Common myeloid progenitor, CD34-positive (primary cell): Measurements from ENCODE around the gene CNOT3.

Experiments
- CTCF ChIA-PET: fragments of 350-600 bp; sonication (Branson Sonifier 250); formaldehyde crosslinking; loops from one replicate; lab custom pipeline; 2021; ENCODE audit warnings: antibody characterized with exemption; lab: Charles Lee
- POLR2A ChIA-PET: fragments of 350-600 bp; sonication (Branson Sonifier 250); formaldehyde crosslinking; loops from one replicate; lab custom pipeline; 2021; ENCODE audit warnings: antibody characterized with exemption; lab: Charles Lee
- DNase-seq, 3 donors: peaks; one replicate each; pipeline versions ENCODE4 v3.0.0 to v3.0.0-alpha.2; 2013
- H3K27ac ChIP-seq, 2 experiments: 1 replicate in 1 of 2; 2 replicates in 1 of 2; pipeline ENCODE4 v1.7.0; 2013; ENCODE audit warnings: inconsistent platforms in 2 of 2, low read length in 2 of 2, mild to moderate bottlenecking in 2 of 2, low read depth in 1 of 2, moderate library complexity in 1 of 2; ENCODE audit not compliant: severe bottlenecking in 2 of 2, insufficient read depth in 1 of 2, poor library complexity in 1 of 2
- H3K27me3 ChIP-seq, 5 experiments: replicated peaks in 2 of 5; 1 replicate in 3 of 5; 2 replicates in 2 of 5; pipeline versions ENCODE4 v1.6.1 to v1.7.0; 2013; ENCODE audit warnings: low read length in 4 of 5, mild to moderate bottlenecking in 2 of 5, moderate library complexity in 2 of 5, inconsistent platforms in 1 of 5; ENCODE audit not compliant: insufficient read depth in 5 of 5, control insufficient read depth in 4 of 5
- H3K36me3 ChIP-seq, 4 experiments: 1 replicate in 2 of 4; 2 replicates in 2 of 4; pipeline versions ENCODE4 v1.6.1 to v1.7.0; 2013; ENCODE audit warnings: low read length in 3 of 4, control low read depth in 1 of 4, mild to moderate bottlenecking in 1 of 4; ENCODE audit not compliant: control insufficient read depth in 4 of 4, insufficient read depth in 4 of 4
- H3K4me1 ChIP-seq, 4 experiments: 1 replicate in 3 of 4; 2 replicates in 1 of 4; pipeline versions ENCODE4 v1.6.1 to v1.7.1; 2013; ENCODE audit warnings: low read length in 3 of 4, mild to moderate bottlenecking in 3 of 4, control low read depth in 1 of 4, inconsistent platforms in 1 of 4, moderate library complexity in 1 of 4; ENCODE audit not compliant: control insufficient read depth in 4 of 4, insufficient read depth in 4 of 4; ENCODE audit errors: control extremely low read depth in 1 of 4
- H3K4me3 ChIP-seq, 7 experiments: 1 replicate in 4 of 7; 2 replicates in 3 of 7; pipeline versions ENCODE4 v1.5.1 to v1.7.0; 2013; ENCODE audit warnings: mild to moderate bottlenecking in 7 of 7, low read length in 6 of 7, moderate library complexity in 6 of 7, inconsistent platforms in 2 of 7, low read depth in 2 of 7, control low read depth in 1 of 7; ENCODE audit not compliant: insufficient read depth in 4 of 7, control insufficient read depth in 1 of 7; ENCODE audit errors: extremely low read depth in 1 of 7
- H3K9me3 ChIP-seq, 5 experiments: 1 replicate in 4 of 5; 2 replicates in 1 of 5; pipeline versions ENCODE4 v1.6.1 to v1.7.1; 2013; ENCODE audit warnings: low read length in 4 of 5, mild to moderate bottlenecking in 2 of 5, inconsistent platforms in 1 of 5, low read depth in 1 of 5, moderate library complexity in 1 of 5; ENCODE audit not compliant: control insufficient read depth in 4 of 5, insufficient read depth in 2 of 5; ENCODE audit errors: control extremely low read depth in 1 of 5
- WGBS: methylation state at CpG from one replicate; pipeline ENCODE4 v1.1.5; 2013; ENCODE audit not compliant: insufficient coverage; 5-methylcytosine and 5-hydroxymethylcytosine counted together

The CNOT3 gene

DNA sequence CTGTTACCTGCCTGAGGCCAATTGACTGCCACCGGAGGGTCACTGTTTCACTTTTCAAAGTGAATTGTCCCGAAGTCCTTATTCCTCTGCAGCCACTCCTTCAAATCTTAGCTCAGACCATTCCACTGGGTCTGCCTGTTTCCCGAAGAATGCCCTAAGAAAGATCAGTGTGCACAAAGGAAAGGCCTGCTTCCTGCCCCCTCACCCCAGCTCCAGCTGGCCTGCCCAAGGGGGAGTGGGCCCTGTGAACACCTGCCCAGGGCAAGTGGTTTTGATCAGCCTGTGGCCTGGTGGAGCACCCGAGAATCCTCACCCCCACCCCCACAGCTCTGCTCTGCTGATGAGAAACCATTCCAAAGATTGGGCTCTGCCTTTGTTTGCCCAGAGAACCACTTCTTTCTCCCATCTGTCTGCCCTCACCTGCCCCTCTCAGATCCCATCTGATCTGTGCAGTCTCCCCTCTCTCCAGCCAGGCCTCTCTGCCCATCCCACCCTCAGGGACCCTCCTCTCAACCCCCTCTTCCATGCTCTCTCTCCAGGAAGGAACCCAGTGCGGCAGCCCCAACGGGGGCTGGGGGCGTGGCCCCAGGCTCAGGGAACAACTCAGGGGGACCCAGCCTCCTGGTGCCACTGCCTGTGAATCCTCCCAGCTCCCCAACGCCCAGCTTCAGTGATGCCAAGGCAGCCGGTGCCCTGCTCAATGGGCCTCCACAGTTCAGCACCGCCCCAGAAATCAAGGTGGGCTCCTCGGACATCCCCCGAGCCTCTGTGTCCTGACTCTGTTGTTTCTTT, 11.7 kb downstream of the CNOT3 start:
- 96% methylated on average over 8 of the region's 12 CpGs for WGBS
- H3K4me1 ChIP-seq = no peaks in the 10 kb centered on the region
- H3K27me3 ChIP-seq = no peaks in the 10 kb centered on the region
- no peak overlapping the region for H3K4me3 ChIP-seq
- H3K27ac ChIP-seq = no peak overlapping the region
- ChIA-PET POLR2A (interaction anchor here (0.8 kb wide), 2 partner anchors 10 to 12 kb away, joined by 3 read pairs; partner anchors contain the start of gene CNOT3), CTCF (interaction anchor here (1.0 to 3.5 kb wide), 3 partner anchors 10 to 30 kb away, joined by 3 to 11 read pairs (median 3); partner anchors contain the start of gene LENG1)
- H3K36me3 ChIP-seq = peaks cover 1 to 97% (median 81%) of the 10 kb centered on the region in 4 experiments
- no peak for DNase-seq
- H3K9me3 ChIP-seq = no peaks in the 10 kb centered on the region

DNA sequence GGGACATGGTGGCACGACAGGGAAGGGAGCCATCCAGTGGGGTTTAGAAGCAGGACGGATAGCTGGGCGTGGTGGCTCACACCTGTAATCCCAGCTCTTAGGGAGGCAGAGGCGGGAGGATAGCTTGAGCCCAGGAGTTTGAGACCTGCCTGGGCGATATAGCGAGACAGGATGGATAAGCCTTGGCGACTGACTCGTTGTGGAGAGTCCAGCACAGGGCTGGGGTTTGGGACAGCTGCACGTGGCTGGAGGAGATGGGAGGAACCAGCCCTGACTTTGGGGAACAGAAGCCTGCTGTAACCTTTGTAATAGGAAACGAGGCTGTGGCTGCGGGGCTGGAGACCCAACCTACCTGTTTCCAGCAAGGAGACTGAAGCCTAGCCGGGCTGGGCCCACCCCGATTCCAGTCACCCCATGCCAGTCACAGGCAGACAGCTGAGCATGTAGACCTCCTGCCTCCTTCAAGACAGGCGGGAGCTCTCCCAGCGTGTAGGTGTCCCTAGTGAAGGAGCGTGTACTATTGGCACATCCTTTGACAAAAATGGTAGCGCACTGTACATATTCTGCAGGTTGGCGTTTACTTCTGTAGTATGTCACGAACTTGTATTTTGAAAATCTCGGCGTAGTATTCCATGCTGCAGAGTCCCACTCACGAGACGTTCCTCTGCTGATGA, 13.9 kb downstream of the CNOT3 start:
- Histone ChIP-seq H3K27me3 (no peaks in the 10 kb centered on the region), H3K9me3 (no peaks in the 10 kb centered on the region), H3K4me1 (peaks cover 0 to 8% (median 0%) of the 10 kb centered on the region in 4 experiments), H3K4me3 (no peak overlapping the region), H3K36me3 (peaks cover 0 to 97% (median 77%) of the 10 kb centered on the region in 4 experiments), H3K27ac (no peak overlapping the region)
- ChIA-PET CTCF (interaction anchor here (3.5 kb wide), 1 partner anchor 7 kb away, joined by 11 read pairs; the partner anchor contains the start of gene LENG1), POLR2A (no interaction called here)
- WGBS = 94% methylated on average over 23 of the region's 23 CpGs
- no peak for DNase-seq

DNA sequence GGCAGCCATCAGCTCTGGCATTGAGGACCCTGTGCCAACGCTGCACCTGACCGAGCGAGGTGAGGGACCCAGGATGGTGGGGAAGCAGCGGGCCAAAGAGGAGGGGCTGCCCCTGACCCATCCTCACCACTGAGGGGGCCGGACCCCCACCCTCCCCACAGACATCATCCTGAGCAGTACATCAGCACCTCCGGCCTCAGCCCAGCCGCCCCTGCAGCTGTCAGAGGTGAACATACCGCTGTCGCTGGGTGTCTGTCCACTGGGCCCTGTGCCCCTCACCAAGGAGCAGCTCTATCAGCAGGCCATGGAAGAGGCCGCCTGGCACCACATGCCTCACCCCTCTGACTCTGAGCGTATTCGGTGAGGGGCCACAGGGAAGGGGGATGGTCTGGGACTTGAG, 14.7 kb downstream of the CNOT3 start:
- Histone ChIP-seq H3K36me3 (peaks cover 2 to 97% (median 73%) of the 10 kb centered on the region in 4 experiments), H3K4me3 (no peak overlapping the region), H3K9me3 (no peaks in the 10 kb centered on the region), H3K4me1 (peaks cover 0 to 8% (median 0%) of the 10 kb centered on the region in 4 experiments), H3K27me3 (no peaks in the 10 kb centered on the region), H3K27ac (no peak overlapping the region)
- WGBS = 95% methylated on average over 8 of the region's 12 CpGs
- CTCF ChIA-PET = no interaction called here
- POLR2A ChIA-PET = no interaction called here
- no peak for DNase-seq

DNA sequence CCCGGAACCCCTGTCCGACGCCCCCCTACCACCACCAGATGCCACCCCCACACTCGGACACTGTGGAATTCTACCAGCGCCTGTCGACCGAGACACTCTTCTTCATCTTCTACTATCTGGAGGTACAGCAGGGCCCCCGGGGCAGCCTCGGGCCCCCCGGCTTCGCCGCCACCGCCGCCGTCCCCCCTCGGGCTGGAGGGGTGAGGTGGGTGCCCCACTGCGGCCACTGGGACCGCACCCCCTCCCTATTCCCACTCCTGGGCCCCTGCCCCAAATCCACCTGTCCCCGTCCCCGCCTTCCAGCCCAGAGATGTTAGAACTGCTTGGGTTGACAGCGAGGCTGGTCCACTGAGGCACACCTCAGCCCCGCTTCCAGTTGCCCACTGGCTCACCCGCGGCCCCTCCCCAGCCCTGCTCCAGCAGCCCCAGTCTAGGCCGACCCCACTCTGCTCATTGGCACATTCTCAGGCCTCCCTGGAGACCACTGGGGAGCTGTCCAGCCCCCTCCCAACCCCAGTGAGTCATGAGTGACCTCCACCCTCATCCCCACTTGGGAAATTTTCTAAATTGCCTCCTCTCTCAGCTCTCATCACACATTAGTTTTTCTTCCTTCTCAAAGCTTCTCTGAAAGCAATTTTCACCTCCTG, 15.4 kb downstream of the CNOT3 start:
- no peak overlapping the region for H3K4me3 ChIP-seq
- no peaks in the 10 kb centered on the region for H3K27me3 ChIP-seq
- DNase-seq = no peak
- H3K36me3 ChIP-seq = peaks cover 2 to 97% (median 72%) of the 10 kb centered on the region in 4 experiments
- POLR2A ChIA-PET = no interaction called here
- 97% methylated on average over 7 of the region's 25 CpGs for WGBS
- CTCF ChIA-PET = no interaction called here
- H3K4me1 ChIP-seq = peaks cover 0 to 8% (median under 1%) of the 10 kb centered on the region in 4 experiments
- H3K27ac ChIP-seq = no peak overlapping the region
- no peaks in the 10 kb centered on the region for H3K9me3 ChIP-seq

DNA sequence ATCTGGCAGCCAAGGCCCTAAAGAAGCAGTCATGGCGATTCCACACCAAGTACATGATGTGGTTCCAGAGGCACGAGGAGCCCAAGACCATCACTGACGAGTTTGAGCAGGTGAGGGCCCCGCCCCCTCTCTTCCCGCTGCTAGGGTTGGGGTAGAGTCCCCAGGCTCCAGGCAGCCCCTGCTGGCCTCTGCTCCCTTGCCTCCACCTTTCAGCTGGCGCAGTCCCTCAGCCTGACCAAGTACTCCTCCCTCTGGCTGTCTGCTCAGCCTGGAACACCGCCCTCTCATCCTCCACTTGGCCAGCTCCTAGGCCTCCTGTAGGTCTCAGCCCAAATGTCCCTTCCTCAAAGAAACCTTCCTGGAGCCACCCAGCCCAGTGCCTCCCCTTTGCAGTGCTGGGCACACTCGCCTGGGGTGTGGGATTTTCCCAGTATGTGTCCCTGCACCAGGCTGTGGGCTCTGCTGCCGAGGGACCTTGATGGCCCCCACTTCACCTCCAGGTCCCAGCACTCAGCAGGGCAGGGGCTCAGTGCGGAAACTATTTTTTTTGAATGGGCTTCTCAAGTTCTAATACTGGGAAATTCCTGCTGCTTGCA, 16.3 kb downstream of the CNOT3 start:
- Histone ChIP-seq H3K4me3 (no peak overlapping the region), H3K27me3 (no peaks in the 10 kb centered on the region), H3K36me3 (peaks cover 2 to 90% (median 69%) of the 10 kb centered on the region in 4 experiments), H3K4me1 (peaks cover 0 to 15% (median 8%) of the 10 kb centered on the region in 4 experiments), H3K9me3 (no peaks in the 10 kb centered on the region), H3K27ac (no peak overlapping the region)
- ChIA-PET CTCF (no interaction called here), POLR2A (no interaction called here)
- DNase-seq = no peak
- WGBS = 95% methylated on average over 9 of the region's 10 CpGs

DNA sequence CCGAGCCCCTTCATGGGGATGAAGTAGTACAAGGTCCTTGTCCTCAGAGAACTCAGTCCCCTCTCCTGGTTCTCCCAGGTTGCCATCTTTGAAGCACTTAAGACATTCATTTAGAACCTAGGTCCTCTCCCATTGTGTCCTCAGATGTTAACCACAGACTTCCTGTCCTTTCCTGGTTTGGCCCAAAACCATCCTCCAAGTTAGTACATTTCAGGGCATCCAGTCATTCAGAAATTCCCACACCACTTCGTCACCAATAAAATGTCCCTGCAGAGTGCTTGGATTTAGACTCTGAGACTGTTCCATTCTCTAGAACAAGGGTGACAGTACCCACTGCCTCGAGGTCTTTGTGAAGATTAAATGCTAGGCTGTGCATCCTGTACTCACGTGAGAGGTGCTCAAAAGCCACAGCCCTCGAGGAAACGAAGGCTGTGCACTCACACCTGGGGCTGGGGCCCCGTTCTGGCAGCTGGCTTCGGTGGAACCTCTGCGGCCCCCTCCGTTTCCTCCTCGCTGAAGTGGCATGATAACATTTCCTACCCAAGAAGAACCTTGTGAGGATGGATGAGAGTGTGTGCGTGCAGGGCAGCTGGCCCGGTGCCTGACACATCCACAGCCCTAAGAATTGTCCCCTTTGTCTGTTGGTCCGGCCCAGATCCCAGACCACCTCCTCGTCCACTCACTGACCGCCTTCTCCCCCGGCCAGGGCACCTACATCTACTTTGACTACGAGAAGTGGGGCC, 17.2 kb downstream of the CNOT3 start:
- CTCF ChIA-PET = no interaction called here
- peaks cover 2 to 81% (median 61%) of the 10 kb centered on the region in 4 experiments for H3K36me3 ChIP-seq
- H3K4me1 ChIP-seq = peaks cover 0 to 21% (median 14%) of the 10 kb centered on the region in 4 experiments
- WGBS = 56% methylated on average over 17 of the region's 18 CpGs
- POLR2A ChIA-PET = interaction anchor here (1.2 kb wide), 1 partner anchor 13 kb away, joined by 3 read pairs; no protein-coding TSS in a partner anchor
- H3K4me3 ChIP-seq = no peak overlapping the region
- H3K9me3 ChIP-seq = no peaks in the 10 kb centered on the region
- peak in 2 of 3 donors; percentile 30 to 51 for DNase-seq
- H3K27ac ChIP-seq = no peak overlapping the region
- H3K27me3 ChIP-seq = no peaks in the 10 kb centered on the region
